Activated T-helper 9 cell treated with anti-CD3 and anti-CD28 coated beads, Interleukin-2, amount 50 U/mL, for 16 hours (primary cell): Measurements from ENCODE around the gene ZNF354B.
A peak's percentile ranks its signal among the peaks of the same experiment; 100 is the strongest.

Experiments used
- DNase-seq: peaks from one replicate; pipeline ENCODE4 v3.0.0-alpha.2; 2020; ENCODE audit warnings: low read depth

The ZNF354B gene

GRCh38 chr5:178883815-178884430 lies 24.2 kb downstream of the ZNF354B start:
- no peak for DNase-seq

GRCh38 chr5:178895615-178896571 lies 36.1 kb downstream of the ZNF354B start, which contains the start of gene ZFP2:
Gene ZFP2 (plus strand): TSS chr5:178895913. CDS start chr5:178931314, 35,401 bp downstream.
- peak; percentile 4 for DNase-seq

GRCh38 chr5:178899289-178899688 lies 39.5 kb downstream of the ZNF354B start:
- DNase-seq, result no peak

- no peak for DNase-seq
Observed at GRCh38 chr5:178902849-178903248, 43.1 kb downstream of the ZNF354B start.

- no peak for DNase-seq
Observed at GRCh38 chr5:178931846-178932760, 72.3 kb downstream of the ZNF354B start.
